ENCODE results near the gene SLC39A3. TPM values are rescaled to one million over a fixed set of nuclear protein-coding genes. Genes with fewer than 3 reads are reported as not detected.

SLC39A3 gene
- 10 to 100 TPM; 21.7 to 52.2 (median 31.4) TPM for total RNA-seq

- Histone ChIP-seq H3K4me1 (peaks cover 7 to 9% of the 10 kb centered on the region in 2 donors), H3K27me3 (no peaks in the 10 kb centered on the region), H3K4me3 (replicated peaks in 1 of 3) (peak within 1 kb of the TSS; percentile 53 to 94 (median 93)), H3K9me3 (no peaks in the 10 kb centered on the region), H3K27ac (no peak within 1 kb of the TSS), H3K36me3 (peaks cover 7 to 11% of the 10 kb centered on the region in 2 donors)
- DNase-seq, result peak; percentile 98 to 99
- intact Hi-C loops (cut with DNase I), result no loop called here
- TF ChIP-seq CTCF (IDR thresholded peaks at IDR 0.05) (peak in 3 of 6 experiments; percentile 12 to 38 (median 38)), POLR2A (IDR thresholded peaks at IDR 0.05) (no peak)
- WGBS, 2 donors, result 0 to 1% methylated on average over 31 of the region's 64 CpGs
Observed at GRCh38 chr19:2739602-2740313, at the start of gene SLC39A3. Gene SLC39A3 (minus strand): TSS chr19:2740017. CDS start chr19:2737257, 2,760 bp downstream.

GRCh38 chr19:2788237-2788636 is 48.4 kb upstream of the SLC39A3 start:
- no peak overlapping the region for H3K27ac ChIP-seq
- 93 to 96% methylated on average over 5 of the region's 5 CpGs for WGBS, 2 donors
- H3K9me3 ChIP-seq, result no peaks in the 10 kb centered on the region
- intact Hi-C loops (cut with DNase I), result no loop called here
- no peak overlapping the region for H3K4me3 ChIP-seq (replicated peaks in 1 of 3)
- TF ChIP-seq POLR2A (IDR thresholded peaks at IDR 0.05) (no peak), CTCF (IDR thresholded peaks at IDR 0.05) (no peak)
- H3K27me3 ChIP-seq, result no peaks in the 10 kb centered on the region
- peaks cover 31 to 47% of the 10 kb centered on the region in 2 donors for H3K4me1 ChIP-seq
- DNase-seq, result no peak
- H3K36me3 ChIP-seq, result no peaks in the 10 kb centered on the region

GRCh38 chr19:2787115-2787514 is 47.3 kb upstream of the SLC39A3 start:
- intact Hi-C loops (cut with DNase I), result no loop called here

GRCh38 chr19:2785244-2785997 is 45.6 kb upstream of the SLC39A3 start, which contains the start of gene THOP1:
Gene THOP1 (plus strand): TSS chr19:2785503. CDS start chr19:2785663, 160 bp downstream.
- peak; percentile 100 for DNase-seq
- Histone ChIP-seq H3K36me3 (no peaks in the 10 kb centered on the region), H3K4me3 (replicated peaks in 1 of 3) (peak within 1 kb of the TSS; percentile 58 to 74 (median 68)), H3K4me1 (peaks cover 44 to 46% of the 10 kb centered on the region in 2 donors), H3K27me3 (no peaks in the 10 kb centered on the region), H3K27ac (peak within 1 kb of the TSS; percentile 12 to 61 (median 53)), H3K9me3 (no peaks in the 10 kb centered on the region)
- intact Hi-C loops (cut with DNase I), result no loop called here
- TF ChIP-seq POLR2A (IDR thresholded peaks at IDR 0.05), result peak in 1 of 2 donors; percentile 67
- TF ChIP-seq CTCF (IDR thresholded peaks at IDR 0.05), result peak in 1 of 6 experiments; percentile 7
- 1% methylated on average over 16 to 33 of the region's 78 CpGs for WGBS, 2 donors

More at GRCh38 chr19:2787115-2787514, 47.3 kb upstream of the SLC39A3 start:
- H3K36me3 ChIP-seq, result no peaks in the 10 kb centered on the region
- no peak overlapping the region for H3K4me3 ChIP-seq (replicated peaks in 1 of 3)
- peaks cover 36 to 39% of the 10 kb centered on the region in 2 donors for H3K4me1 ChIP-seq
- no peak for DNase-seq
- H3K27ac ChIP-seq, result no peak overlapping the region
- WGBS, 2 donors, result 97% methylated on average over 8 of the region's 8 CpGs
- TF ChIP-seq POLR2A (IDR thresholded peaks at IDR 0.05) (no peak), CTCF (IDR thresholded peaks at IDR 0.05) (no peak)
- H3K27me3 ChIP-seq, result no peaks in the 10 kb centered on the region
- no peaks in the 10 kb centered on the region for H3K9me3 ChIP-seq

Measured in thyroid gland (tissue), 4 donors.